ENCODE data around the gene COA1. TPM values are rescaled to one million over a fixed set of nuclear protein-coding genes. Genes with fewer than 3 reads are reported as not detected.

Gene COA1
- total and polyA plus RNA-seq, 2 experiments from 2014 or later, result 152 to 220 TPM

- DNase-seq (ENCODE audit: low read depth in 1 of 2, low spot score in 1 of 2), result no peak
- Histone ChIP-seq H3K9me3 (ENCODE audit: low read depth) (no peaks in the 10 kb centered on the region), H3K36me3 (peaks cover 8% of the 10 kb centered on the region), H3K4me1 (ENCODE audit: low read depth) (peaks cover 31% of the 10 kb centered on the region), H3K27ac (peak overlapping the region; percentile 67), H3K27me3 (no peaks in the 10 kb centered on the region), H3K4me3 (no peak overlapping the region)
- no peak for TF ChIP-seq CTCF (IDR thresholded peaks at IDR 0.05; ENCODE audit: low read depth, low read length)
These were observed 102.6 kb downstream of the COA1 start for GRCh38 chr7:43626695-43627094.

GRCh38 chr7:43625980-43626379 is 103.3 kb downstream of the COA1 start:
- TF ChIP-seq CTCF (IDR thresholded peaks at IDR 0.05; ENCODE audit: low read depth, low read length), result no peak
- H3K4me3 ChIP-seq, result no peak overlapping the region
- H3K9me3 ChIP-seq (ENCODE audit: low read depth), result no peaks in the 10 kb centered on the region
- peak overlapping the region; percentile 67 for H3K27ac ChIP-seq
- peaks cover 8% of the 10 kb centered on the region for H3K36me3 ChIP-seq
- H3K27me3 ChIP-seq, result no peaks in the 10 kb centered on the region
- H3K4me1 ChIP-seq (ENCODE audit: low read depth), result peaks cover 31% of the 10 kb centered on the region
- no peak for DNase-seq (ENCODE audit: low read depth in 1 of 2, low spot score in 1 of 2)

GRCh38 chr7:43625453-43625852 is 103.9 kb downstream of the COA1 start:
- H3K27ac ChIP-seq, result peak overlapping the region; percentile 67
- no peak for TF ChIP-seq CTCF (IDR thresholded peaks at IDR 0.05; ENCODE audit: low read depth, low read length)
- peaks cover 8% of the 10 kb centered on the region for H3K36me3 ChIP-seq
- DNase-seq (ENCODE audit: low read depth in 1 of 2, low spot score in 1 of 2), result no peak
- H3K4me3 ChIP-seq, result no peak overlapping the region
- H3K27me3 ChIP-seq, result no peaks in the 10 kb centered on the region
- peaks cover 31% of the 10 kb centered on the region for H3K4me1 ChIP-seq (ENCODE audit: low read depth)
- H3K9me3 ChIP-seq (ENCODE audit: low read depth), result no peaks in the 10 kb centered on the region

GRCh38 chr7:43624156-43624555 is 105.2 kb downstream of the COA1 start:
- H3K36me3 ChIP-seq, result peaks cover 8% of the 10 kb centered on the region
- H3K4me1 ChIP-seq (ENCODE audit: low read depth), result peaks cover 31% of the 10 kb centered on the region
- H3K27me3 ChIP-seq, result no peaks in the 10 kb centered on the region
- H3K9me3 ChIP-seq (ENCODE audit: low read depth), result no peaks in the 10 kb centered on the region
- no peak for TF ChIP-seq CTCF (IDR thresholded peaks at IDR 0.05; ENCODE audit: low read depth, low read length)
- H3K4me3 ChIP-seq, result no peak overlapping the region
- H3K27ac ChIP-seq, result peak overlapping the region; percentile 67
- no peak for DNase-seq (ENCODE audit: low read depth in 1 of 2, low spot score in 1 of 2)

- no peaks in the 10 kb centered on the region for H3K9me3 ChIP-seq (ENCODE audit: low read depth)
- DNase-seq (ENCODE audit: low read depth in 1 of 2, low spot score in 1 of 2), result no peak
- no peak overlapping the region for H3K27ac ChIP-seq
- H3K27me3 ChIP-seq, result no peaks in the 10 kb centered on the region
- peaks cover 5% of the 10 kb centered on the region for H3K36me3 ChIP-seq
- H3K4me1 ChIP-seq (ENCODE audit: low read depth), result peaks cover 37% of the 10 kb centered on the region
- no peak for TF ChIP-seq CTCF (IDR thresholded peaks at IDR 0.05; ENCODE audit: low read depth, low read length)
- no peak overlapping the region for H3K4me3 ChIP-seq
These were observed 107.4 kb downstream of the COA1 start for GRCh38 chr7:43621729-43622448.
